ENCODE data around the gene FOXS1. TPM values are rescaled to one million over a fixed set of nuclear protein-coding genes. Genes with fewer than 3 reads are reported as not detected.
A peak's percentile ranks its signal among the peaks of the same experiment; 100 is the strongest.

Gene FOXS1
- total RNA-seq, 1 donor from 2014 or later, result not detected

- Mint-ChIP-seq H3K9me3 (no peaks in the 10 kb centered on the region), H3K36me3 (ENCODE audit: low read depth) (no peaks in the 10 kb centered on the region), H3K4me1 (peaks cover 14% of the 10 kb centered on the region), H3K27ac (no peak overlapping the region), H3K4me3 (no peak overlapping the region), H3K27me3 (no peaks in the 10 kb centered on the region)
- POLR2A ChIA-PET, result interaction anchor here (0.6 kb wide), 1 partner anchor 411 kb away, joined by 9 read pairs; no protein-coding TSS in a partner anchor
- no peak for TF ChIP-seq CTCF (IDR thresholded peaks at IDR 0.05)
- intact Hi-C loops (cut with micrococcal nuclease), result no loop called here
- no peak for DNase-seq
- no peak for ATAC-seq (ENCODE audit: low read depth)
- CTCF ChIA-PET, result interaction anchor here (0.9 to 1.5 kb wide), 3 partner anchors 11 to 13 kb away, joined by 3 to 4 read pairs (median 3); partner anchors contain the start of gene FOXS1
Measured at GRCh38 chr20:31833931-31834521, 11.4 kb downstream of the FOXS1 start.

- ATAC-seq (ENCODE audit: low read depth), result peak; percentile 67
- no peaks in the 10 kb centered on the region for H3K27me3 Mint-ChIP-seq
Measured at GRCh38 chr20:31833130-31833930, 12.1 kb downstream of the FOXS1 start.

DNA sequence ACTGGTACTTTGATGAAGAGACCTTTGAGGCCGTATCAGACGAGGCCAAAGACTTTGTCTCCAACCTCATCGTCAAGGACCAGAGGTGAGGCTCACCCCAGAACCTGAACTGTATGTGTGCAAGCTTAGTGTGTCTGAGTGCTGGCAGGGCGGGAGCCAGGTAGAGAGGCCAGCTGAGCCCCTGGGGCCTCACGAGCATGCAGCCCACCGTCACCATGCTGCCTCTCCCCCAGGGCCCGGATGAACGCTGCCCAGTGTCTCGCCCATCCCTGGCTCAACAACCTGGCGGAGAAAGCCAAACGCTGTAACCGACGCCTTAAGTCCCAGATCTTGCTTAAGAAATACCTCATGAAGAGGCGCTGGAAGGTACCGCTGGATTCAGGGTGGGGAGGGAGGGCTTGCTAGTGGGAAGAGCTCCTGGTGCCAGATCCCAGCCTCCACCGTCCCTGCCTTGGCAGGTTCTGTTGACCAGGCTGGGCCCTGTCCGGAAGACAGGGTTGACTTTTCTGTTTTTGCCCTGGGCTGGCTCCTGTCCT lies 13.6 kb downstream of the FOXS1 start:
- H3K4me3 Mint-ChIP-seq, result no peak overlapping the region
- ChIA-PET POLR2A (no interaction called here), CTCF (interaction anchor here (1.2 kb wide), 1 partner anchor 9 kb away, joined by 3 read pairs; no protein-coding TSS in a partner anchor)
- H3K9me3 Mint-ChIP-seq, result no peaks in the 10 kb centered on the region
- H3K36me3 Mint-ChIP-seq (ENCODE audit: low read depth), result no peaks in the 10 kb centered on the region
- intact Hi-C loops (cut with micrococcal nuclease), result no loop called here
- no peak overlapping the region for H3K27ac Mint-ChIP-seq
- TF ChIP-seq CTCF (IDR thresholded peaks at IDR 0.05), result no peak
- no peaks in the 10 kb centered on the region for H3K27me3 Mint-ChIP-seq
- DNase-seq (no peak), ATAC-seq (ENCODE audit: low read depth) (no peak)
- H3K4me1 Mint-ChIP-seq, result peaks cover 14% of the 10 kb centered on the region

More at GRCh38 chr20:31833130-31833930, 12.1 kb downstream of the FOXS1 start:
- H3K9me3 Mint-ChIP-seq, result no peaks in the 10 kb centered on the region
- ChIA-PET POLR2A (no interaction called here), CTCF (interaction anchor here (0.9 to 1.5 kb wide), 4 partner anchors 10 to 13 kb away, joined by 3 to 4 read pairs (median 3); partner anchors contain the start of gene FOXS1)
- no peaks in the 10 kb centered on the region for H3K36me3 Mint-ChIP-seq (ENCODE audit: low read depth)
- peaks cover 14% of the 10 kb centered on the region for H3K4me1 Mint-ChIP-seq
- TF ChIP-seq CTCF (IDR thresholded peaks at IDR 0.05), result no peak
- DNase-seq, result peak; percentile 63
- no peak overlapping the region for H3K27ac Mint-ChIP-seq
- intact Hi-C loops (cut with micrococcal nuclease), result no loop called here
- H3K4me3 Mint-ChIP-seq, result no peak overlapping the region

GRCh38 chr20:31831211-31831610 lies 14.2 kb downstream of the FOXS1 start:
- intact Hi-C loops (cut with micrococcal nuclease), result no loop called here
- no peaks in the 10 kb centered on the region for H3K9me3 Mint-ChIP-seq
- CTCF ChIA-PET, result no interaction called here

More at GRCh38 chr20:31831211-31831610, 14.2 kb downstream of the FOXS1 start:
- ATAC-seq (ENCODE audit: low read depth), result no peak
- no peak for TF ChIP-seq CTCF (IDR thresholded peaks at IDR 0.05)
- no peak overlapping the region for H3K4me3 Mint-ChIP-seq
- H3K27ac Mint-ChIP-seq, result no peak overlapping the region
- H3K27me3 Mint-ChIP-seq, result no peaks in the 10 kb centered on the region
- peaks cover 11% of the 10 kb centered on the region for H3K4me1 Mint-ChIP-seq
- H3K36me3 Mint-ChIP-seq (ENCODE audit: low read depth), result no peaks in the 10 kb centered on the region
- no peak for DNase-seq
- POLR2A ChIA-PET, result interaction anchor here (0.6 kb wide), 1 partner anchor 1073 kb away, joined by 4 read pairs; no protein-coding TSS in a partner anchor
